IMR-90 (cell line): ENCODE measurements around the gene GBA3. TPM values are rescaled to one million over a fixed set of nuclear protein-coding genes. Genes with fewer than 3 reads are reported as not detected.

Source experiments
- ATAC-seq: fragments of 200-7000 bp; cut with Tn5 transposase; 2 replicates; pipeline ENCODE4 v1.9.1; 2020; ENCODE audit warnings: low read depth, mild to moderate bottlenecking, moderate library complexity
- BruUV-seq: library from RNA; stranded (reverse); fragments of 400-500 nt; replicated peaks from 2 replicates; lab custom pipeline; 2021; lab: Mats Ljungman, UMichigan
- CTCF ChIA-PET: fragments of 300-600 bp; formaldehyde crosslinking; extraction: SDS; loops from one replicate; lab custom pipeline; 2021; ENCODE audit warnings: antibody characterized with exemption; lab: Yijun Ruan, JAX
- POLR2A ChIA-PET: fragments of 300-600 bp; sonication (Branson Sonifier 250); formaldehyde crosslinking; loops from one replicate; lab custom pipeline; 2022; ENCODE audit warnings: antibody characterized with exemption; ENCODE audit not compliant: unreplicated experiment; lab: Charles Lee
- DNase-seq: peaks from one replicate; pipeline ENCODE4 v3.0.0; 2013
- H2AFZ ChIP-seq: replicated peaks from 2 replicates; pipeline ENCODE3; 2013; ENCODE audit warnings: low read length, mild to moderate bottlenecking; ENCODE audit not compliant: poor library complexity
- H2AK5ac ChIP-seq: 2 replicates; pipeline ENCODE4 v1.6.1; 2013; ENCODE audit warnings: low read depth, low read length, inconsistent platforms
- H2AK9ac ChIP-seq: replicated peaks from 2 replicates; pipeline ENCODE3; 2013; ENCODE audit warnings: mild to moderate bottlenecking, low read depth, low read length, moderate library complexity; ENCODE audit not compliant: poor library complexity
- H2BK120ac ChIP-seq: 2 replicates; pipeline ENCODE4 v1.6.1; 2013; ENCODE audit warnings: low read depth, low read length, inconsistent platforms
- H2BK15ac ChIP-seq: 3 replicates; pipeline ENCODE4 v1.6.1; 2013; ENCODE audit warnings: low read depth, low read length, inconsistent platforms
- H2BK20ac ChIP-seq: 2 replicates; pipeline ENCODE4 v1.6.1; 2013; ENCODE audit warnings: low read depth, mild to moderate bottlenecking, inconsistent platforms, low read length, moderate library complexity
- H2BK5ac ChIP-seq: 2 replicates; pipeline ENCODE4 v1.6.1; 2013; ENCODE audit warnings: mild to moderate bottlenecking, low read depth, low read length, inconsistent platforms; ENCODE audit not compliant: poor library complexity, severe bottlenecking
- H3K14ac ChIP-seq: replicated peaks from 2 replicates; pipeline ENCODE4 v1.6.1; 2013; ENCODE audit warnings: low read depth, low read length, inconsistent platforms
- H3K18ac ChIP-seq: 2 replicates; pipeline ENCODE4 v1.6.1; 2013; ENCODE audit warnings: low read depth, low read length, control low read depth
- H3K23ac ChIP-seq: 2 replicates; pipeline ENCODE4 v1.6.1; 2013; ENCODE audit warnings: low read depth, low read length, inconsistent platforms
- H3K27ac ChIP-seq: 2 replicates; pipeline ENCODE4 v1.5.1; 2013; ENCODE audit warnings: mild to moderate bottlenecking, control low read depth, low read length; ENCODE audit not compliant: insufficient read depth
- H3K27me3 ChIP-seq: 2 replicates; pipeline ENCODE4 v1.6.1; 2013; ENCODE audit warnings: low read length; ENCODE audit not compliant: control insufficient read depth, insufficient read depth
- H3K36me3 ChIP-seq: 2 replicates; pipeline ENCODE4 v1.6.1; 2013; ENCODE audit warnings: low read length, mixed read lengths; ENCODE audit not compliant: control insufficient read depth, insufficient read depth
- H3K4ac ChIP-seq: 2 replicates; pipeline ENCODE4 v1.6.1; 2013; ENCODE audit warnings: low read depth, low read length, inconsistent platforms
- H3K4me1 ChIP-seq: 2 replicates; pipeline ENCODE4 v1.6.1; 2013; ENCODE audit warnings: low read length, mixed read lengths; ENCODE audit not compliant: control insufficient read depth, insufficient read depth
- H3K4me2 ChIP-seq: 2 replicates; pipeline ENCODE4 v1.6.1; 2013; ENCODE audit warnings: low read depth, mild to moderate bottlenecking, control low read depth, low read length, moderate library complexity
- H3K4me3 ChIP-seq: 2 replicates; pipeline ENCODE4 v1.5.1; 2013; ENCODE audit warnings: low read depth, mild to moderate bottlenecking, control low read depth, low read length, moderate library complexity; ENCODE audit not compliant: insufficient read depth
- H3K56ac ChIP-seq: 2 replicates; pipeline ENCODE4 v1.6.1; 2013; ENCODE audit warnings: low read length, inconsistent platforms; ENCODE audit not compliant: insufficient read depth; ENCODE audit errors: extremely low read depth
- H3K79me1 ChIP-seq, 2 experiments: 2 replicates each; pipeline ENCODE4 v1.6.1; 2013; ENCODE audit warnings: low read length in 2 of 2, inconsistent platforms in 1 of 2, low read depth in 1 of 2
- H3K9ac ChIP-seq: 2 replicates; pipeline ENCODE4 v1.6.1; 2013; ENCODE audit warnings: low read depth, low read length, control low read depth
- H3K9me1 ChIP-seq: 2 replicates; pipeline ENCODE4 v1.6.1; 2013; ENCODE audit warnings: low read length, inconsistent platforms; ENCODE audit not compliant: insufficient read depth
- H3K9me3 ChIP-seq: 2 replicates; pipeline ENCODE4 v1.6.1; 2013; ENCODE audit warnings: low read length; ENCODE audit not compliant: control insufficient read depth, insufficient read depth
- H4K20me1 ChIP-seq: 2 replicates; pipeline ENCODE4 v1.6.1; 2013; ENCODE audit warnings: low read length, inconsistent platforms; ENCODE audit not compliant: insufficient read depth
- H4K5ac ChIP-seq: 2 replicates; pipeline ENCODE4 v1.6.1; 2013; ENCODE audit warnings: mild to moderate bottlenecking, low read depth, low read length, control low read depth
- H4K8ac ChIP-seq, 2 experiments: 2 replicates each; pipeline ENCODE4 v1.6.1; 2013; ENCODE audit warnings: low read depth in 2 of 2, low read length in 2 of 2, control low read depth in 1 of 2, inconsistent platforms in 1 of 2
- H4K91ac ChIP-seq: 2 replicates; pipeline ENCODE4 v1.6.1; 2013; ENCODE audit warnings: low read depth, low read length, inconsistent platforms; ENCODE audit not compliant: insufficient read depth
- BHLHE40 ChIP-seq: fragments of 150-350 bp; IDR thresholded peaks from 2 replicates; pipeline ENCODE4 v1.6.1; 2016; ENCODE audit warnings: mild to moderate bottlenecking, low read depth, low read length
- CEBPB ChIP-seq: IDR thresholded peaks from 2 replicates; pipeline ENCODE4 v1.6.1; 2012; ENCODE audit warnings: low read depth, low read length, improper control_type of control experiment
- CHD1 ChIP-seq: IDR thresholded peaks from 2 replicates; pipeline ENCODE4 v1.6.1; 2012; ENCODE audit warnings: low read depth, low read length, improper control_type of control experiment
- MAFK ChIP-seq: IDR thresholded peaks from 2 replicates; pipeline ENCODE4 v1.6.1; 2012; ENCODE audit warnings: low read depth, low read length, improper control_type of control experiment
- NFE2L2 ChIP-seq: fragments of 150-350 bp; IDR thresholded peaks from 2 replicates; pipeline ENCODE4 v1.6.1; 2016; ENCODE audit warnings: low read depth, mild to moderate bottlenecking, low read length
- POLR2A ChIP-seq: IDR thresholded peaks from 2 replicates; pipeline ENCODE4 v1.6.1; 2012; ENCODE audit warnings: mild to moderate bottlenecking, low read depth, low read length
- RCOR1 ChIP-seq: IDR thresholded peaks from 2 replicates; pipeline ENCODE4 v1.6.1; 2012; ENCODE audit warnings: mild to moderate bottlenecking, low read length, improper control_type of control experiment; ENCODE audit not compliant: insufficient replicate concordance
- WGBS, 2 experiments: methylation state at CpG; one replicate each; pipeline versions ENCODE4 v1.1.5 to v1.1.7; 2013; ENCODE audit warnings: missing lambda C conversion rate in 2 of 2; ENCODE audit not compliant: insufficient read length in 1 of 2; ENCODE audit errors: extremely low coverage in 2 of 2; 5-methylcytosine and 5-hydroxymethylcytosine counted together
- dilution Hi-C: fragments of 300-500 bp; cut with HindIII; formaldehyde crosslinking; loops from one replicate; pipeline ENCODE4 v1.14.3; 2018; ENCODE audit warnings: low sequenced_read_pairs; ENCODE audit not compliant: unreplicated experiment
- in situ Hi-C: fragments of 300-500 bp; cut with MboI; formaldehyde crosslinking; loops from 3 replicates; pipeline ENCODE4 v1.14.3; 2019; ENCODE audit warnings: low sequenced_read_pairs, inconsistent platforms, mixed read lengths
- intact Hi-C: fragments of 100-400 bp; cut with micrococcal nuclease; formaldehyde crosslinking; loops from 2 replicates; pipeline ENCODE4 v1.10.0; 2022
- polyA plus RNA-seq, 3 experiments: library from polyadenylated mRNA; depleted of rRNA; stranded (reverse); fragments of >200 nt; gene quantifications; 2 replicates each; pipeline ENCODE4 v1.2.3, GENCODE V29; 2012; ENCODE audit warnings: low replicate concordance in 1 of 3
- total RNA-seq: library from RNA; depleted of rRNA; stranded (reverse); fragments of >200 nt; gene quantifications from 2 replicates; pipeline ENCODE4 v1.2.3, GENCODE V29; 2012
- TF ChIP-seq, protein P1 (sequence below): conservative IDR thresholded peaks from 2 replicates; pipeline ENCODE4 v1.5.1; 2012; ENCODE audit warnings: mild to moderate bottlenecking, low read depth, low read length, improper control_type of control experiment
- TF ChIP-seq, protein P2 (sequence below): fragments of 150-350 bp; IDR thresholded peaks from 2 replicates; pipeline ENCODE4 v1.6.1; 2016; ENCODE audit warnings: low read depth, mild to moderate bottlenecking, low read length, moderate library complexity, borderline replicate concordance

The GBA3 gene
- total and polyA plus RNA-seq, 2 of the 4 experiments (the other 2 are of a cell fraction), result not detected

DNA sequence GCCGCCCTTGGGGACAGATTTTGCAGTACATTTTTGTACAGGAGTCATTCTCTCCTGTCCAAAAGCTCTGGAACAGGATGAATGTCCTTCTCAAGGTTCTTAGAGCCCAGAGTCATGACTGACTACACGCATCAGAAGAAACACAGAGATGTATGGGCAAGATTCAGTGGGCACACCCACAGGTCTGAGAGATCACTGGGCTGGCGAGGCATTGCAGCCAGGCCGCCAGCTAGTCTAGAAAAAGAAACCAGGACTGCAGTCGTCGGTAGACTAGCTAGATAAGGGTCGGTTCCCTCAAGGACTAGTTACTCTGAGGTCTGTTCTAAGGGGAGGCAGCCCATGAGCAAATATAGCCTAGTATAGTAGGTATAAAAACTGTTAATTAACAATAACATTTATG, 19.8 kb downstream of the GBA3 start:
- Histone ChIP-seq H2AFZ (peak overlapping the region; percentile 10), H3K4me3 (no peak overlapping the region), H2BK5ac (no peak overlapping the region), H3K14ac (no peak overlapping the region), H2BK120ac (no peak overlapping the region), H3K9ac (no peak overlapping the region), H2BK15ac (no peak overlapping the region), H4K20me1 (no peaks in the 10 kb centered on the region), H3K4ac (no peak overlapping the region), H2AK5ac (no peak overlapping the region), H3K56ac (no peak overlapping the region), H3K27me3 (no peaks in the 10 kb centered on the region), H3K23ac (no peak overlapping the region), H3K27ac (no peak overlapping the region), H3K9me1 (no peaks in the 10 kb centered on the region), H3K9me3 (no peaks in the 10 kb centered on the region), H3K4me1 (no peaks in the 10 kb centered on the region), H3K36me3 (no peaks in the 10 kb centered on the region), H4K8ac (no peak overlapping the region), H2BK20ac (no peak overlapping the region), H4K5ac (no peak overlapping the region), H4K91ac (no peak overlapping the region), H2AK9ac (no peak overlapping the region), H3K4me2 (no peak overlapping the region), H3K18ac (no peak overlapping the region), H3K79me1 (no peaks in the 10 kb centered on the region)
- dilution Hi-C loops (no loop called here), intact Hi-C loops (no loop called here), in situ Hi-C loops (no loop called here)
- DNase-seq, result no peak
- ATAC-seq, result no peak
- POLR2A ChIA-PET, result no interaction called here
- TF ChIP-seq NFE2L2 (no peak), MAFK (no peak), CHD1 (no peak), RCOR1 (no peak), CEBPB (no peak), BHLHE40 (no peak), POLR2A (no peak)
- TF ChIP-seq, protein P1, sequence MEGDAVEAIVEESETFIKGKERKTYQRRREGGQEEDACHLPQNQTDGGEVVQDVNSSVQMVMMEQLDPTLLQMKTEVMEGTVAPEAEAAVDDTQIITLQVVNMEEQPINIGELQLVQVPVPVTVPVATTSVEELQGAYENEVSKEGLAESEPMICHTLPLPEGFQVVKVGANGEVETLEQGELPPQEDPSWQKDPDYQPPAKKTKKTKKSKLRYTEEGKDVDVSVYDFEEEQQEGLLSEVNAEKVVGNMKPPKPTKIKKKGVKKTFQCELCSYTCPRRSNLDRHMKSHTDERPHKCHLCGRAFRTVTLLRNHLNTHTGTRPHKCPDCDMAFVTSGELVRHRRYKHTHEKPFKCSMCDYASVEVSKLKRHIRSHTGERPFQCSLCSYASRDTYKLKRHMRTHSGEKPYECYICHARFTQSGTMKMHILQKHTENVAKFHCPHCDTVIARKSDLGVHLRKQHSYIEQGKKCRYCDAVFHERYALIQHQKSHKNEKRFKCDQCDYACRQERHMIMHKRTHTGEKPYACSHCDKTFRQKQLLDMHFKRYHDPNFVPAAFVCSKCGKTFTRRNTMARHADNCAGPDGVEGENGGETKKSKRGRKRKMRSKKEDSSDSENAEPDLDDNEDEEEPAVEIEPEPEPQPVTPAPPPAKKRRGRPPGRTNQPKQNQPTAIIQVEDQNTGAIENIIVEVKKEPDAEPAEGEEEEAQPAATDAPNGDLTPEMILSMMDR, result no peak
- TF ChIP-seq, protein P2, sequence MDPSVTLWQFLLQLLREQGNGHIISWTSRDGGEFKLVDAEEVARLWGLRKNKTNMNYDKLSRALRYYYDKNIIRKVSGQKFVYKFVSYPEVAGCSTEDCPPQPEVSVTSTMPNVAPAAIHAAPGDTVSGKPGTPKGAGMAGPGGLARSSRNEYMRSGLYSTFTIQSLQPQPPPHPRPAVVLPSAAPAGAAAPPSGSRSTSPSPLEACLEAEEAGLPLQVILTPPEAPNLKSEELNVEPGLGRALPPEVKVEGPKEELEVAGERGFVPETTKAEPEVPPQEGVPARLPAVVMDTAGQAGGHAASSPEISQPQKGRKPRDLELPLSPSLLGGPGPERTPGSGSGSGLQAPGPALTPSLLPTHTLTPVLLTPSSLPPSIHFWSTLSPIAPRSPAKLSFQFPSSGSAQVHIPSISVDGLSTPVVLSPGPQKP, result no peak
- WGBS, 2 experiments, result 58% methylated on average over 3 of the region's 7 CpGs; no CpG with 5 or more reads in 1 of the 2 experiments
- CTCF ChIA-PET, result no interaction called here
- no TSS peak for BruUV-seq
